HG03442 (cell line): ENCODE measurements around the gene GULP1.
"Not testable (repeated sequence)": the region's sequence is repeated elsewhere in the genome, so short reads cannot be mapped to it uniquely, and the experiment has no call there.

ENCODE experiments used
- ATAC-seq: cut with Tn5 transposase; IDR thresholded peaks from one replicate; pipeline ENCODE4 v1.9.1; 2021; ENCODE audit warnings: mild to moderate bottlenecking, moderate library complexity; ENCODE audit not compliant: unreplicated experiment

The GULP1 gene

GRCh38 chr2:188466078-188466477, 174.4 kb downstream of the GULP1 start:
- not testable (repeated sequence) for ATAC-seq

- ATAC-seq, result no peak
Measured at GRCh38 chr2:188466761-188467160, 175.1 kb downstream of the GULP1 start.

- ATAC-seq, result no peak
Measured at GRCh38 chr2:188471166-188471565, 179.5 kb downstream of the GULP1 start.

- no peak for ATAC-seq
Measured at GRCh38 chr2:188473306-188473705, 181.6 kb downstream of the GULP1 start.

- ATAC-seq, result no peak
Measured at GRCh38 chr2:188474316-188474715, 182.6 kb downstream of the GULP1 start.

GRCh38 chr2:188475945-188476344, 184.3 kb downstream of the GULP1 start:
- no peak for ATAC-seq

- no peak for ATAC-seq
Measured at GRCh38 chr2:188477564-188478103, 186.0 kb downstream of the GULP1 start.

GRCh38 chr2:188478724-188479123, 187.1 kb downstream of the GULP1 start:
- ATAC-seq, result peak; percentile 99

- ATAC-seq, result no peak
Measured at GRCh38 chr2:188481474-188481873, 189.8 kb downstream of the GULP1 start.

GRCh38 chr2:188485496-188485895, 193.8 kb downstream of the GULP1 start:
- ATAC-seq, result no peak

- no peak for ATAC-seq
Measured at GRCh38 chr2:188492751-188493150, 201.1 kb downstream of the GULP1 start.

- no peak for ATAC-seq
Measured at GRCh38 chr2:188494906-188495305, 203.2 kb downstream of the GULP1 start.

- ATAC-seq, result no peak
Measured at GRCh38 chr2:188495969-188496431, 204.3 kb downstream of the GULP1 start.

GRCh38 chr2:188497726-188498125, 206.1 kb downstream of the GULP1 start:
- ATAC-seq, result no peak

GRCh38 chr2:188503975-188504374, 212.3 kb downstream of the GULP1 start:
- no peak for ATAC-seq

- ATAC-seq, result no peak
Measured at GRCh38 chr2:188506843-188507242, 215.2 kb downstream of the GULP1 start.

GRCh38 chr2:188511346-188511745, 219.7 kb downstream of the GULP1 start:
- ATAC-seq, result no peak

GRCh38 chr2:188512456-188512855, 220.8 kb downstream of the GULP1 start:
- ATAC-seq, result peak; percentile 73

GRCh38 chr2:188515918-188516317, 224.2 kb downstream of the GULP1 start:
- no peak for ATAC-seq

- ATAC-seq, result no peak
Measured at GRCh38 chr2:188517549-188518215, 226.0 kb downstream of the GULP1 start.

GRCh38 chr2:188518381-188518780, 226.7 kb downstream of the GULP1 start:
- no peak for ATAC-seq

GRCh38 chr2:188519136-188519535, 227.5 kb downstream of the GULP1 start:
- ATAC-seq, result no peak

GRCh38 chr2:188522517-188522916, 230.8 kb downstream of the GULP1 start:
- no peak for ATAC-seq
